ENCODE measurements around the gene PDE5A. TPM values are rescaled to one million over a fixed set of nuclear protein-coding genes. Genes with fewer than 3 reads are reported as not detected.
A peak's percentile ranks its signal among the peaks of the same experiment; 100 is the strongest.
"Not testable (repeated sequence)": the region's sequence is repeated elsewhere in the genome, so short reads cannot be mapped to it uniquely, and the experiment has no call there.

The PDE5A gene
- 2.0 TPM for polyA plus RNA-seq

- no peaks in the 10 kb centered on the region for H3K36me3 Mint-ChIP-seq
- peak within 1 kb of the TSS; percentile 88 to 96 (median 92) for H3K4me3 Mint-ChIP-seq
- peaks cover 9% of the 10 kb centered on the region for H3K27me3 Mint-ChIP-seq
- peaks cover 3 to 12% (median 5%) of the 10 kb centered on the region in 3 donors for H3K4me1 Mint-ChIP-seq
- peak within 1 kb of the TSS; percentile 55 to 89 (median 62) for H3K27ac Mint-ChIP-seq
- H3K9me3 Mint-ChIP-seq, result peaks cover 0 to 1% (median 0%) of the 10 kb centered on the region in 3 donors
Measured at GRCh38 chr4:119628281-119629141, at the start of gene PDE5A. PDE5A (minus strand) TSS chr4:119628804; CDS start chr4:119628671, 133 bp downstream.

- peaks cover 2% of the 10 kb centered on the region for H3K27me3 Mint-ChIP-seq
- no peaks in the 10 kb centered on the region for H3K4me1 Mint-ChIP-seq
- H3K9me3 Mint-ChIP-seq, result no peaks in the 10 kb centered on the region
- no peak overlapping the region for H3K27ac Mint-ChIP-seq
- H3K4me3 Mint-ChIP-seq, result no peak overlapping the region
- H3K36me3 Mint-ChIP-seq, result peaks cover 2% of the 10 kb centered on the region
Measured at GRCh38 chr4:119676101-119676500, 47.5 kb upstream of the PDE5A start.

- Mint-ChIP-seq H3K9me3 (no peaks in the 10 kb centered on the region), H3K27me3 (no peaks in the 10 kb centered on the region), H3K36me3 (peaks cover 2% of the 10 kb centered on the region), H3K4me1 (no peaks in the 10 kb centered on the region), H3K4me3 (no peak overlapping the region), H3K27ac (no peak overlapping the region)
Measured at GRCh38 chr4:119675391-119675790, 46.8 kb upstream of the PDE5A start.

GRCh38 chr4:119672938-119673337, 44.3 kb upstream of the PDE5A start:
- Mint-ChIP-seq H3K4me1 (no peaks in the 10 kb centered on the region), H3K9me3 (no peaks in the 10 kb centered on the region), H3K36me3 (peaks cover 2% of the 10 kb centered on the region), H3K4me3 (no peak overlapping the region), H3K27ac (no peak overlapping the region), H3K27me3 (no peaks in the 10 kb centered on the region)

GRCh38 chr4:119672086-119672485, 43.5 kb upstream of the PDE5A start:
- no peaks in the 10 kb centered on the region for H3K9me3 Mint-ChIP-seq
- H3K27me3 Mint-ChIP-seq, result no peaks in the 10 kb centered on the region
- peaks cover 2% of the 10 kb centered on the region for H3K36me3 Mint-ChIP-seq
- H3K27ac Mint-ChIP-seq, result no peak overlapping the region
- H3K4me1 Mint-ChIP-seq, result no peaks in the 10 kb centered on the region
- H3K4me3 Mint-ChIP-seq, result no peak overlapping the region

- H3K4me3 Mint-ChIP-seq, result peak overlapping the region in 1 of 4 donors; percentile 28
Measured at GRCh38 chr4:119671205-119671604, 42.6 kb upstream of the PDE5A start.

GRCh38 chr4:119667802-119668201, 39.2 kb upstream of the PDE5A start:
- peaks cover 0 to 2% (median 1%) of the 10 kb centered on the region in 3 donors for H3K9me3 Mint-ChIP-seq
- peaks cover 0 to 9% (median 0%) of the 10 kb centered on the region in 3 donors for H3K4me1 Mint-ChIP-seq
- no peaks in the 10 kb centered on the region for H3K36me3 Mint-ChIP-seq
- H3K27ac Mint-ChIP-seq, result no peak overlapping the region
- no peaks in the 10 kb centered on the region for H3K27me3 Mint-ChIP-seq
- H3K4me3 Mint-ChIP-seq, result no peak overlapping the region

More at GRCh38 chr4:119671205-119671604, 42.6 kb upstream of the PDE5A start:
- H3K36me3 Mint-ChIP-seq, result peaks cover 2% of the 10 kb centered on the region
- no peak overlapping the region for H3K27ac Mint-ChIP-seq
- no peaks in the 10 kb centered on the region for H3K9me3 Mint-ChIP-seq
- H3K4me1 Mint-ChIP-seq, result no peaks in the 10 kb centered on the region
- H3K27me3 Mint-ChIP-seq, result no peaks in the 10 kb centered on the region

GRCh38 chr4:119666653-119667091, 38.1 kb upstream of the PDE5A start:
- H3K27me3 Mint-ChIP-seq, result peaks cover 2% of the 10 kb centered on the region

GRCh38 chr4:119665752-119666151, 37.1 kb upstream of the PDE5A start:
- Mint-ChIP-seq H3K27ac (no peak overlapping the region), H3K4me3 (no peak overlapping the region), H3K36me3 (no peaks in the 10 kb centered on the region), H3K4me1 (peaks cover 0 to 12% (median 0%) of the 10 kb centered on the region in 3 donors), H3K27me3 (peaks cover 2% of the 10 kb centered on the region), H3K9me3 (peaks cover 2 to 6% (median 4%) of the 10 kb centered on the region in 3 donors)

More at GRCh38 chr4:119666653-119667091, 38.1 kb upstream of the PDE5A start:
- Mint-ChIP-seq H3K4me3 (no peak overlapping the region), H3K36me3 (no peaks in the 10 kb centered on the region), H3K9me3 (peaks cover 2 to 6% (median 4%) of the 10 kb centered on the region in 3 donors), H3K4me1 (peaks cover 0 to 12% (median 0%) of the 10 kb centered on the region in 3 donors), H3K27ac (no peak overlapping the region)

- Mint-ChIP-seq H3K27ac (no peak overlapping the region), H3K9me3 (peaks cover 2 to 6% (median 4%) of the 10 kb centered on the region in 3 donors), H3K27me3 (peaks cover 2% of the 10 kb centered on the region), H3K36me3 (no peaks in the 10 kb centered on the region), H3K4me3 (peak overlapping the region in 2 of 4 donors; percentile 27 to 73), H3K4me1 (peaks cover 0 to 12% (median 0%) of the 10 kb centered on the region in 3 donors)
Measured at GRCh38 chr4:119664168-119664907, 35.7 kb upstream of the PDE5A start.

GRCh38 chr4:119663160-119663788, 34.7 kb upstream of the PDE5A start:
- peak overlapping the region in 2 of 4 donors; percentile 0 to 1 for H3K4me3 Mint-ChIP-seq
- no peaks in the 10 kb centered on the region for H3K36me3 Mint-ChIP-seq
- peak overlapping the region in 1 of 3 donors; percentile 67 for H3K27ac Mint-ChIP-seq
- H3K4me1 Mint-ChIP-seq, result peaks cover 0 to 12% (median 0%) of the 10 kb centered on the region in 3 donors
- H3K27me3 Mint-ChIP-seq, result peaks cover 2% of the 10 kb centered on the region
- H3K9me3 Mint-ChIP-seq, result peaks cover 2 to 6% (median 4%) of the 10 kb centered on the region in 3 donors

- peaks cover 0 to 12% (median 0%) of the 10 kb centered on the region in 3 donors for H3K4me1 Mint-ChIP-seq
- H3K36me3 Mint-ChIP-seq, H3K27me3 Mint-ChIP-seq, H3K27ac Mint-ChIP-seq, H3K4me3 Mint-ChIP-seq, H3K9me3 Mint-ChIP-seq: not testable (repeated sequence)
Measured at GRCh38 chr4:119662612-119663011, 34.0 kb upstream of the PDE5A start.

- Mint-ChIP-seq H3K27me3 (peaks cover 2% of the 10 kb centered on the region), H3K4me3 (no peak overlapping the region), H3K27ac (no peak overlapping the region), H3K9me3 (peaks cover 2 to 6% (median 4%) of the 10 kb centered on the region in 3 donors), H3K36me3 (no peaks in the 10 kb centered on the region), H3K4me1 (peaks cover 0 to 12% (median 0%) of the 10 kb centered on the region in 3 donors)
Measured at GRCh38 chr4:119661231-119661630, 32.6 kb upstream of the PDE5A start.

- H3K4me3 Mint-ChIP-seq, result no peak overlapping the region
- peaks cover 2% of the 10 kb centered on the region for H3K27me3 Mint-ChIP-seq
- H3K36me3 Mint-ChIP-seq, result no peaks in the 10 kb centered on the region
- peaks cover 0 to 12% (median 0%) of the 10 kb centered on the region in 3 donors for H3K4me1 Mint-ChIP-seq
- H3K27ac Mint-ChIP-seq, result no peak overlapping the region
- peaks cover 2 to 6% (median 4%) of the 10 kb centered on the region in 3 donors for H3K9me3 Mint-ChIP-seq
Measured at GRCh38 chr4:119659576-119659975, 31.0 kb upstream of the PDE5A start.

All from IgD-negative memory B cell (primary cell).